Measurements from ENCODE around the gene UGGT2. TPM values are rescaled to one million over a fixed set of nuclear protein-coding genes. Genes with fewer than 3 reads are reported as not detected.
A peak's percentile ranks its signal among the peaks of the same experiment; 100 is the strongest.

The UGGT2 gene
- total and polyA plus RNA-seq, 4 donors, result 7.6 to 60.2 (median 16.3) TPM

GRCh38 chr13:96011291-96011872 is 41.8 kb downstream of the UGGT2 start:
- Histone ChIP-seq H3K4me3 (no peak overlapping the region), H3K36me3 (ENCODE audit: control insufficient read depth in 4 of 4, insufficient read depth in 4 of 4, low read length in 4 of 4) (peaks cover 2 to 10% (median 3%) of the 10 kb centered on the region in 4 donors), H3K27ac (ENCODE audit: low read depth in 1 of 2, low read length in 1 of 2) (no peak overlapping the region), H3K9ac (ENCODE audit: insufficient read depth in 1 of 2, low read length in 2 of 2) (no peak overlapping the region), H3K27me3 (ENCODE audit: control insufficient read depth in 3 of 3, insufficient read depth in 3 of 3, low read length in 2 of 3) (no peaks in the 10 kb centered on the region), H3K9me3 (ENCODE audit: control insufficient read depth in 4 of 4, insufficient read depth in 3 of 4, low read length in 3 of 4) (peaks cover 1 to 14% (median 3%) of the 10 kb centered on the region in 4 donors), H3K4me1 (ENCODE audit: control insufficient read depth in 5 of 5, insufficient read depth in 5 of 5, low read length in 5 of 5) (no peaks in the 10 kb centered on the region)
- ATAC-seq (ENCODE audit: insufficient read depth, low FRiP score) (no peak), DNase-seq (no peak)
- 77 to 85% methylated on average over 1 of the region's 1 CpG for WGBS, 2 donors
- TF ChIP-seq CTCF (IDR thresholded peaks at IDR 0.05; ENCODE audit: control extremely low read depth, extremely low read depth), result no peak

- Histone ChIP-seq H3K27ac (ENCODE audit: low read depth in 1 of 2, low read length in 1 of 2) (no peak overlapping the region), H3K9ac (ENCODE audit: insufficient read depth in 1 of 2, low read length in 2 of 2) (no peak overlapping the region), H3K27me3 (ENCODE audit: control insufficient read depth in 3 of 3, insufficient read depth in 3 of 3, low read length in 2 of 3) (no peaks in the 10 kb centered on the region), H3K4me1 (ENCODE audit: control insufficient read depth in 5 of 5, insufficient read depth in 5 of 5, low read length in 5 of 5) (peaks cover 0 to 14% (median 0%) of the 10 kb centered on the region in 5 donors), H3K4me3 (no peak overlapping the region), H3K36me3 (ENCODE audit: control insufficient read depth in 4 of 4, insufficient read depth in 4 of 4, low read length in 4 of 4) (peaks cover 0 to 8% (median 2%) of the 10 kb centered on the region in 4 donors), H3K9me3 (ENCODE audit: control insufficient read depth in 4 of 4, insufficient read depth in 3 of 4, low read length in 3 of 4) (peaks cover 0 to 6% (median under 1%) of the 10 kb centered on the region in 4 donors)
- DNase-seq (no peak), ATAC-seq (ENCODE audit: insufficient read depth, low FRiP score) (no peak)
- no peak for TF ChIP-seq CTCF (IDR thresholded peaks at IDR 0.05; ENCODE audit: control extremely low read depth, extremely low read depth)
Observed at GRCh38 chr13:96003304-96003703, 49.9 kb downstream of the UGGT2 start.

GRCh38 chr13:96002322-96003131 is 50.7 kb downstream of the UGGT2 start:
- Histone ChIP-seq H3K9ac (ENCODE audit: insufficient read depth in 1 of 2, low read length in 2 of 2) (no peak overlapping the region), H3K4me3 (no peak overlapping the region), H3K27ac (ENCODE audit: low read depth in 1 of 2, low read length in 1 of 2) (no peak overlapping the region), H3K4me1 (ENCODE audit: control insufficient read depth in 5 of 5, insufficient read depth in 5 of 5, low read length in 5 of 5) (peaks cover 0 to 14% (median 0%) of the 10 kb centered on the region in 5 donors), H3K9me3 (ENCODE audit: control insufficient read depth in 4 of 4, insufficient read depth in 3 of 4, low read length in 3 of 4) (peaks cover 0 to 3% (median 0%) of the 10 kb centered on the region in 4 donors), H3K36me3 (ENCODE audit: control insufficient read depth in 4 of 4, insufficient read depth in 4 of 4, low read length in 4 of 4) (peaks cover 0 to 3% (median under 1%) of the 10 kb centered on the region in 4 donors), H3K27me3 (ENCODE audit: control insufficient read depth in 3 of 3, insufficient read depth in 3 of 3, low read length in 2 of 3) (no peaks in the 10 kb centered on the region)
- DNase-seq, result peak in 2 of 3 donors; percentile 11 to 19
- TF ChIP-seq CTCF (IDR thresholded peaks at IDR 0.05; ENCODE audit: control extremely low read depth, extremely low read depth), result no peak
- no peak for ATAC-seq (ENCODE audit: insufficient read depth, low FRiP score)
- WGBS, 2 donors, result 93% methylated on average over 4 of the region's 4 CpGs
